GM12892 (cell line): Measurements from ENCODE around the gene HIVEP2.

ENCODE experiments used
- POLR2A ChIP-seq: IDR thresholded peaks from 2 replicates; pipeline ENCODE4 v1.6.1; 2011; ENCODE audit warnings: low read depth, low read length, control low read depth
- POLR2AphosphoS5 ChIP-seq: IDR thresholded peaks from 2 replicates; pipeline ENCODE4 v1.6.1; 2011; ENCODE audit warnings: low read depth, low read length, control low read depth
- TAF1 ChIP-seq: IDR thresholded peaks from 2 replicates; pipeline ENCODE4 v1.6.1; 2011; ENCODE audit warnings: low read depth, mild to moderate bottlenecking, control low read depth, low read length, borderline replicate concordance

DNA sequence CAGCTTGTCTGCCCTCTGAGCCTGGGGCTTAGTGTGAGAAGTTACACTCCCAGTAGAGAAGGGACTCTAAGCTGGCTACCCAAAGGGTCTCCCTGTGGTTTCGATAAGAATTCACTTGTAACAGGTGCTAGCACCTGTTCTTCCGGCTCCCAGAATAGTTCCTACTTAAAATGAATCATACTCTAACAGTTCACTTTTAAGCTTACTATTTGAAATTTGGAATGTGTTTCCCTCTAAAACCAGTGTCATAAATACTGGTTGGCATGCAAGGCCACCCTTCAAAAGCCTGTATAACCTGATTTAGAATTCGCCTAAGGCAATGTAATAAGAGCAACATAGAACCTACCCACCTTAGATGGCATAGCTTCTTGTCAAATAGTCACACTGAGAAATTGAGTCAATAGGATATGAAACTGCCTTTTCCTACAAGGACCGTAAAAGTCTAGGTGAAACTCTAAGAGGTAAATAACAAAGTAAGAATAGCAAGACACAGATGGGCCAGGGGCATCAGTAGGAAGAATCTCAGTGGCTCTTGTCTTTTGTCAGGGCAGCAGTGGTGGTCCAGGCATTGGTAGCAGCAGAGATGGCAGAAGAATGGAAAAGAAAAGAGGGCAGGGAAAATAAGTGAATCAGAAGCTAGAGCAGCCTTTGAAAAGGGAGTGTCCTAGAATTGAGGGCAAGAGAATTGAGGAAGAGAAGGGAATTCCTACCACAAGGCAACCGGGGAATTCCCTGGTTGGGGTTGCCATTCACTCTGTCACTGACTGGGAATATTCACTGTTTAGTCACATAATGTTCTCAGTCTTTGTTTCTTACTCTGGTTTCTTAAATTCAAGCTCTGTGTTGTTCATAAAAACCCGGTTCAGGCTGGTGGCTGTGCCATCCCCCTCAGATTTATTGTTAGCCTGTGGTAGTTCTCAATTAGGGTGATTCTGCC is 91.5 kb downstream of the HIVEP2 start:
- TF ChIP-seq POLR2A, result no peak
- no peak for TF ChIP-seq TAF1
- no peak for TF ChIP-seq POLR2AphosphoS5
